Keratinocyte (primary cell): ENCODE measurements around the gene NTN3. TPM values are rescaled to one million over a fixed set of nuclear protein-coding genes. Genes with fewer than 3 reads are reported as not detected.

Source experiments
- DNase-seq: peaks from one replicate; pipeline ENCODE4 v3.0.0-alpha.2; 2011; ENCODE audit warnings: low read depth, missing footprints, low spot score
- FAIRE-seq: peaks from 2 replicates; lab custom pipeline; 2011; peaks lifted over from hg19 to GRCh38; lab: Jason Lieb, UNC
- H2AFZ ChIP-seq: 2 replicates; pipeline ENCODE4 v1.6.0; 2012; ENCODE audit warnings: low read length, control low read depth, inconsistent platforms; ENCODE audit not compliant: control insufficient read depth
- H3K27ac ChIP-seq: 2 replicates; pipeline ENCODE4 v1.5.1; 2011; ENCODE audit warnings: low read length; ENCODE audit not compliant: control insufficient read depth, insufficient read depth
- H3K27me3 ChIP-seq: 3 replicates; pipeline ENCODE4 v1.6.0; 2011; ENCODE audit warnings: low read length; ENCODE audit not compliant: control insufficient read depth, insufficient read depth; ENCODE audit errors: extremely low read depth
- H3K36me3 ChIP-seq, 2 experiments: 2 replicates in 1 of 2; 3 replicates in 1 of 2; pipeline ENCODE4 v1.5.1; 2011; ENCODE audit warnings: low read length in 2 of 2, mild to moderate bottlenecking in 1 of 2; ENCODE audit not compliant: control insufficient read depth in 2 of 2, insufficient read depth in 2 of 2; ENCODE audit errors: extremely low read depth in 1 of 2
- H3K4me1 ChIP-seq: 3 replicates; pipeline ENCODE4 v1.5.1; 2011; ENCODE audit warnings: low read length; ENCODE audit not compliant: control insufficient read depth, insufficient read depth; ENCODE audit errors: extremely low read depth
- H3K4me2 ChIP-seq: 3 replicates; pipeline ENCODE4 v1.6.0; 2011; ENCODE audit warnings: low read depth, low read length; ENCODE audit not compliant: control insufficient read depth, insufficient read depth; ENCODE audit errors: extremely low read depth
- H3K4me3 ChIP-seq, 3 experiments: fragments of 200-600 bp in 1 of 3; sonication (generic) in 1 of 3; 2 replicates in 2 of 3; 3 replicates in 1 of 3; pipeline ENCODE4 v1.5.1; 2011 to 2016; ENCODE audit warnings: low read length in 3 of 3, mild to moderate bottlenecking in 3 of 3, control low read depth in 2 of 3, inconsistent platforms in 1 of 3, low read depth in 1 of 3, mixed read lengths in 1 of 3, mixed run types in 1 of 3, moderate library complexity in 1 of 3; ENCODE audit not compliant: control insufficient read depth in 2 of 3, insufficient read depth in 2 of 3; ENCODE audit errors: extremely low read depth in 1 of 3
- H3K79me2 ChIP-seq: 2 replicates; pipeline ENCODE4 v1.6.0; 2012; ENCODE audit warnings: low read length; ENCODE audit not compliant: control insufficient read depth, insufficient read depth
- H3K9ac ChIP-seq: 3 replicates; pipeline ENCODE4 v1.6.0; 2011; ENCODE audit warnings: low read length; ENCODE audit not compliant: control insufficient read depth, insufficient read depth; ENCODE audit errors: extremely low read depth
- H3K9me1 ChIP-seq: 3 replicates; pipeline ENCODE4 v1.6.0; 2011; ENCODE audit warnings: low read length; ENCODE audit not compliant: control insufficient read depth, insufficient read depth; ENCODE audit errors: extremely low read depth
- H3K9me3 ChIP-seq: 2 replicates; pipeline ENCODE4 v1.5.1; 2012; ENCODE audit warnings: low read depth, low read length; ENCODE audit not compliant: control insufficient read depth
- H4K20me1 ChIP-seq: 3 replicates; pipeline ENCODE4 v1.6.0; 2011; ENCODE audit warnings: low read length; ENCODE audit not compliant: control insufficient read depth, insufficient read depth; ENCODE audit errors: extremely low read depth
- EZH2 ChIP-seq: IDR thresholded peaks from one replicate; pipeline ENCODE4 v1.6.1; 2012; ENCODE audit warnings: inconsistent platforms, mild to moderate bottlenecking, low read length, moderate library complexity
- dilution Hi-C: fragments of 300-500 bp; cut with MboI; formaldehyde crosslinking; loops from one replicate; pipeline ENCODE4 v1.7.0; 2020; ENCODE audit warnings: low sequenced_read_pairs; ENCODE audit not compliant: extremely low pct_ligation_motif_present
- polyA plus RNA-seq, 5 experiments: library from polyadenylated mRNA; depleted of rRNA in 3 of 5; stranded (reverse) in 3 of 5; stranded (forward) in 1 of 5; unstranded in 1 of 5; fragments of >200 nt; gene quantifications; 1 replicate in 1 of 5; 2 replicates in 3 of 5; 3 replicates in 1 of 5; pipeline versions ENCODE4 v1.2.1 to v1.2.3, GENCODE V29; 2011 to 2012; ENCODE audit warnings: missing spikeins in 2 of 5, low read depth in 1 of 5, low replicate concordance in 1 of 5
- TF ChIP-seq, protein P1 (sequence below), 3 experiments: IDR thresholded peaks in 1 of 3; conservative IDR thresholded peaks in 1 of 3; optimal IDR thresholded peaks in 1 of 3; 2 replicates in 2 of 3; 3 replicates in 1 of 3; pipeline versions ENCODE3 to v1.5.1; 2011; ENCODE audit warnings: low read length in 3 of 3, mild to moderate bottlenecking in 3 of 3, moderate library complexity in 2 of 3, control low read depth in 1 of 3, inconsistent platforms in 1 of 3; ENCODE audit not compliant: insufficient read depth in 2 of 3; ENCODE audit errors: extremely low read depth in 1 of 3

The NTN3 gene
- polyA plus RNA-seq, 1 donor (not counting 4 experiments of a cell fraction or from before 2014, with no cell fraction given) = not detected

DNA sequence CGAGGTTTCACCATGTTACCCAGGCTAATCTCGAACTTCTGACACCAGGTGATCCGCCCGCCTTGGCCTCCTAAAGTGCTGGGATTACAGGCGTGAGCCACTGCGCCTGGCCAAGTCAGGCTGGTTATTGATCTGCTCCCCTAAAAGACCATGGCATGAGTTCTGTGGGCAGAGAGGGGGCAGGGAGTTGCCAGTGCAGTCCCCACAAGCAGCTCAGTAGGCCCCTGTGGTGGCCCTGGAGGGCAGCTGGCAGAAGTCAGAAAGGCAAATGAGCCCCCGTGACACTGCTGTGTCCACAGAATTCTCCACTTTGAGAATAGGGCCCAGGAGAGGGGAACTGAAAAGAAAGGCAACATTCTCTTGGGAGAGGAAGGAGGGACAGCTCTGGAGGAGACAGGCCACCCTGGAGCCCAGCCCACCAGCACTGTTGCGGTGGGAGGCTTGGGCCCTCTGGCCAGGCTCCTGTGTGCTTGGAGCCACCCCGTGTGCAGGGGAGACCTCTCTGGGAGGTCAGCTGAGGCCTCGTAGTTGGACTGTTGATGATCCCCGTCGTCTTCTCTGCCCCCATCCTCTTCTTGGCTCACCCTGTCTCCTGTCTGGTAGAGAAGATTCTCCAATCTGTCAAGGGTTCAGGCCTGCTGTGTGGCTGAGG, 47.0 kb downstream of the NTN3 start:
- no peak overlapping the region for H3K9ac ChIP-seq
- peaks cover 66% of the 10 kb centered on the region for H3K79me2 ChIP-seq
- no peak overlapping the region for H3K4me3 ChIP-seq
- no peak overlapping the region for H2AFZ ChIP-seq
- dilution Hi-C loops = no loop called here
- H3K27me3 ChIP-seq = no peaks in the 10 kb centered on the region
- H4K20me1 ChIP-seq = peaks cover 38% of the 10 kb centered on the region
- peaks cover 14% of the 10 kb centered on the region for H3K9me1 ChIP-seq
- no peak overlapping the region for H3K4me2 ChIP-seq
- H3K4me1 ChIP-seq = peaks cover 40% of the 10 kb centered on the region
- no peak overlapping the region for H3K27ac ChIP-seq
- H3K9me3 ChIP-seq = no peaks in the 10 kb centered on the region
- FAIRE-seq (no peak), DNase-seq (no peak)
- TF ChIP-seq, protein P1, sequence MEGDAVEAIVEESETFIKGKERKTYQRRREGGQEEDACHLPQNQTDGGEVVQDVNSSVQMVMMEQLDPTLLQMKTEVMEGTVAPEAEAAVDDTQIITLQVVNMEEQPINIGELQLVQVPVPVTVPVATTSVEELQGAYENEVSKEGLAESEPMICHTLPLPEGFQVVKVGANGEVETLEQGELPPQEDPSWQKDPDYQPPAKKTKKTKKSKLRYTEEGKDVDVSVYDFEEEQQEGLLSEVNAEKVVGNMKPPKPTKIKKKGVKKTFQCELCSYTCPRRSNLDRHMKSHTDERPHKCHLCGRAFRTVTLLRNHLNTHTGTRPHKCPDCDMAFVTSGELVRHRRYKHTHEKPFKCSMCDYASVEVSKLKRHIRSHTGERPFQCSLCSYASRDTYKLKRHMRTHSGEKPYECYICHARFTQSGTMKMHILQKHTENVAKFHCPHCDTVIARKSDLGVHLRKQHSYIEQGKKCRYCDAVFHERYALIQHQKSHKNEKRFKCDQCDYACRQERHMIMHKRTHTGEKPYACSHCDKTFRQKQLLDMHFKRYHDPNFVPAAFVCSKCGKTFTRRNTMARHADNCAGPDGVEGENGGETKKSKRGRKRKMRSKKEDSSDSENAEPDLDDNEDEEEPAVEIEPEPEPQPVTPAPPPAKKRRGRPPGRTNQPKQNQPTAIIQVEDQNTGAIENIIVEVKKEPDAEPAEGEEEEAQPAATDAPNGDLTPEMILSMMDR (optimal IDR thresholded peaks at IDR 0.05 in 1 of 3, IDR thresholded peaks at IDR 0.05 in 1 of 3, conservative IDR thresholded peaks at IDR 0.05 in 1 of 3; ENCODE audit: extremely low read depth in 1 of 3, insufficient read depth in 2 of 3, low read length in 3 of 3) = no peak
- no peak for TF ChIP-seq EZH2
- H3K36me3 ChIP-seq = peaks cover 5 to 13% of the 10 kb centered on the region in 2 experiments

DNA sequence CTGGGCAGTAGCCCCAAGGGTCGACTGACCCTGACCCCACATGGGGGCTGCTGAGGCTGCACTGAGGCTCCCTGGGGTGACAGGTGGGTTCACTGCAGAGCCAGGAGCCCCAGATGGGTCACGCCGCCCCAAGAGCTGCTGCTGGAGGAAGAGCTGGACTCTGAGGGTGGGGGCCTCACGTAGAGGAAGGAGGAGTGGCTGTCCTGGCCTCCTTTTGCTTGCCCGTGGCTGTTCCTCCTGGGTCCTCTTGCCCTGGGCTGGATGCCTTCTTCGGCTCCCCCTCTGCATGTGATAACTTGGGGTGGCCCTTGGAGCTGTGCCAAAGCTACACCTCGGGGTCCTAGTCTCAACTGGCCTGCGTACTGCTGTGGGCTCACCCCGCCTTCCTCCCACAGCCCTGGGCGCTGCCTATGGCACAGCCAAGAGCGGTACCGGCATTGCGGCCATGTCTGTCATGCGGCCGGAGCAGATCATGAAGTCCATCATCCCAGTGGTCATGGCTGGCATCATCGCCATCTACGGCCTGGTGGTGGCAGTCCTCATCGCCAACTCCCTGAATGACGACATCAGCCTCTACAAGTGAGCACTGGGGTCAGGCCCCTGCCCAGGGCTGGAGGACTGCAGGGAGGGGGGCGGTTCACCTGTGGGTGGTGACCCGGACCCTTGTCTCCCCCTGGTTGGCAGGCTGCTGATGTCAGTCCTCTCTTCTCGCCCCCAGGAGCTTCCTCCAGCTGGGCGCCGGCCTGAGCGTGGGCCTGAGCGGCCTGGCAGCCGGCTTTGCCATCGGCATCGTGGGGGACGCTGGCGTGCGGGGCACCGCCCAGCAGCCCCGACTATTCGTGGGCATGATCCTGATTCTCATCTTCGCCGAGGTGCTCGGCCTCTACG, 48.0 kb downstream of the NTN3 start:
- H2AFZ ChIP-seq = no peak overlapping the region
- H3K4me1 ChIP-seq = peaks cover 37% of the 10 kb centered on the region
- no peaks in the 10 kb centered on the region for H3K27me3 ChIP-seq
- peaks cover 38% of the 10 kb centered on the region for H4K20me1 ChIP-seq
- H3K4me2 ChIP-seq = no peak overlapping the region
- peaks cover 10 to 22% of the 10 kb centered on the region in 2 experiments for H3K36me3 ChIP-seq
- H3K9me3 ChIP-seq = no peaks in the 10 kb centered on the region
- H3K4me3 ChIP-seq = no peak overlapping the region
- H3K27ac ChIP-seq = no peak overlapping the region
- no peak overlapping the region for H3K9ac ChIP-seq
- peaks cover 14% of the 10 kb centered on the region for H3K9me1 ChIP-seq
- FAIRE-seq = no peak
- no peak for DNase-seq
- dilution Hi-C loops = no loop called here
- no peak for TF ChIP-seq EZH2
- TF ChIP-seq, protein P1 (optimal IDR thresholded peaks at IDR 0.05 in 1 of 3, IDR thresholded peaks at IDR 0.05 in 1 of 3, conservative IDR thresholded peaks at IDR 0.05 in 1 of 3; ENCODE audit: extremely low read depth in 1 of 3, insufficient read depth in 2 of 3, low read length in 3 of 3) = peak in 1 of 3 experiments; percentile 1
- peaks cover 67% of the 10 kb centered on the region for H3K79me2 ChIP-seq
